RPMI7951 (cell line): ENCODE results near the gene METRNL. TPM values are rescaled to one million over a fixed set of nuclear protein-coding genes. Genes with fewer than 3 reads are reported as not detected.

Source experiments
- DNase-seq: peaks from one replicate; pipeline ENCODE4 v3.0.0-alpha.2; 2012; ENCODE audit warnings: low read depth
- total RNA-seq: library from RNA; depleted of rRNA; stranded (reverse); fragments of >200 nt; shearing (Covaris generic); gene quantifications from 2 replicates; pipeline ENCODE4 v1.2.3, GENCODE V29; 2014

METRNL gene
- total RNA-seq, 1 experiment from 2014 or later, result 31.4 TPM

DNA sequence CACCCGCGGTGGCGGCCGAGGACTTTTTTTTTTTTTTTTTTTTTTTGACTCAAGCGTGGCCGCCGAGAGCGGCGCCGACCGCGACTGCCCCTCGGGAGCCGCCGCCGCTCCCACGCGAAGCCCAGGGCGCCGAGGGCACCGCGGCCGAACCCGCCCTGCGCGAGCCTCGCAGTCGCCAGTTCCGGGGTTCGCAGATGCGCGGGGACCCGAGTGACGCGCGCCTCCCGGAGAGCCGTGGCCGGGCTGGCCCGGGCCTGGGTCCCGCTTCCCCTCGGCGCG is 1.1 kb downstream of the METRNL start:
- DNase-seq, result no peak

- no peak for DNase-seq
These were observed 1.7 kb downstream of the METRNL start for GRCh38 chr17:83080858-83081683.

DNA sequence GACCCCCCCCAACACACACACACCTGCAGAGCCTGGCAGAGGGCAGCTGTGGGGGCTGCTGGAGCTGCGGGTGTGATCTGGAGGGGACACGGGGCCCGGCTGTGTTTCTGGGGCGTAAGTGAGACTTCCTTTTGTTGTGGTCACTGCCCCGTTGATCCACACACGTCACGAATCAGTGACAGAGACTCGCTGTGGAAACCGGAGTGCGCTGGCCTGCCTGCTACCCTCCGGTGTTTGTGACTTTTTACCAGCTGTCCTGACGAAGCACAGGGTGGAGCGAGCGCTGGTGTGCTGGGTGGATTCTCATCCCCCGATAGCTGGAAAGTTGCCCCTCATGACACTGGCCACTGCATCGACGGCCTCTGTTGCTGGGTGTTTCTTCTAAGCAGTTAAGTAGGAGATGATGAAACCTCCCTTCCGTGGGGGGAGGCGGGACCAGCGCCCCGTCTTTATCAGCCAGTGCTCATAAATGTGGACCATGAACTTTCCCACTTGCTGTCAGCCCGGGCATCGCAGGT is 2.3 kb downstream of the METRNL start:
- no peak for DNase-seq

DNA sequence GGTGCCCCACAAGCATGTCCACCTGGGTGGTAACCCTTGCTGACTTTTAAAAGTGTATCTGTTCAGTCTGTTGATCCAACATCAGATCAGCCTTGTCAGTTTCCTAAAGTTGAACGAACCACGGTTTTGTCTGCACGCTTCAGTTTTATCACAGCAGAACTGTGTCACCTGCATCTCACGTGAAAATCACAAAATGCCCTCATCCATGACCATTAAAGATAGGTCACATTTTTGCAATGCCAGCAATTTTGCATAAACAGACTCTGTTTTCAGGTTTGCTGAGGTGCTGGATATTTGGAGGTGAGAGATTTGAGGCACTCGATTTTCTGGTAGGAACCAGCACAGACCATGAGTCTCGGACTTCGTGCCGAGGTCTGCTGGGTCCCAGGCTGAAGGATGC is 3.0 kb downstream of the METRNL start:
- DNase-seq, result no peak

DNA sequence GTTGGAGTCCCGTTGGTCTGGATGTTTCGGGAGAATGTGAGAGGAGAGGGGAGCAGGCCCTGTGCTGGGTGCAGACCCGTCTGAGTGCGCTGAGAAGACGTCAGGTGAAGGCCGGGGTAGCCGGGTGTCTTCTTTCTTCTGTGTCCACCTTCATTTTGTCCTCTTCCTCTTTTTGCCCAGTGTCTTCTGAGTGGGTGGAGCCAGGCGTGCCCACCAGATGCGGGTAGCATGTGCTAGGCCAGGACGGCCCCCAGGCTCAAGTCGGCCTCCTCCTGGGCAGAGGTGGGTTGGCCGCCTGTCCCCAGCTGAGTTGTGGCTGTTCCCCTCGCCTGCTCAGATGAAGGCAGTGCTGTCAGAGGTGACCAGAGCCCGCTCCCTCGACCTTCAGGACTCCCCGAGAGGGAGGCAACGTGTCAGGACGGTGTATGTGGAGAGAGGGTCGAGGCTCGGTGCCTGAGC is 3.5 kb downstream of the METRNL start:
- DNase-seq, result no peak

- DNase-seq, result peak; percentile 98
These were observed 4.2 kb downstream of the METRNL start for GRCh38 chr17:83083368-83084201.

- no peak for DNase-seq
These were observed 4.8 kb downstream of the METRNL start for GRCh38 chr17:83084214-83084613.

- DNase-seq, result no peak
These were observed 5.2 kb downstream of the METRNL start for GRCh38 chr17:83084621-83085056.

DNA sequence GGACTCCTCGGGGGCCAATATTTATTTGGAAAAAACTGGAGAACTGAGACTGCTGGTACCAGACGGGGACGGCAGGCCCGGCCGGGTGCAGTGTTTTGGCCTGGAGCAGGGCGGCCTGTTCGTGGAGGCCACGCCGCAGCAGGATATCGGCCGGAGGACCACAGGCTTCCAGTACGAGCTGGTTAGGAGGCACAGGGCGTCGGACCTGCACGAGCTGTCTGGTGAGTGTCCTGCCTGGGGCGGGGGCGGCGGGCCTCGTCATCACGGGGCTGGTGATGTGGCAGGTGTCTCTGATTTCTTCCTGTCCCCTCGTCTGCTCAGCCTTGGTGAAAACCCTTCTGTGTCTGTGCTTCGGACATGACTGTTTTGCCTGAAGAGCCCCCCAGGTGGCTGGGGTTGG is 5.7 kb downstream of the METRNL start:
- no peak for DNase-seq

- no peak for DNase-seq
These were observed 6.3 kb downstream of the METRNL start for GRCh38 chr17:83085526-83086198.

DNA sequence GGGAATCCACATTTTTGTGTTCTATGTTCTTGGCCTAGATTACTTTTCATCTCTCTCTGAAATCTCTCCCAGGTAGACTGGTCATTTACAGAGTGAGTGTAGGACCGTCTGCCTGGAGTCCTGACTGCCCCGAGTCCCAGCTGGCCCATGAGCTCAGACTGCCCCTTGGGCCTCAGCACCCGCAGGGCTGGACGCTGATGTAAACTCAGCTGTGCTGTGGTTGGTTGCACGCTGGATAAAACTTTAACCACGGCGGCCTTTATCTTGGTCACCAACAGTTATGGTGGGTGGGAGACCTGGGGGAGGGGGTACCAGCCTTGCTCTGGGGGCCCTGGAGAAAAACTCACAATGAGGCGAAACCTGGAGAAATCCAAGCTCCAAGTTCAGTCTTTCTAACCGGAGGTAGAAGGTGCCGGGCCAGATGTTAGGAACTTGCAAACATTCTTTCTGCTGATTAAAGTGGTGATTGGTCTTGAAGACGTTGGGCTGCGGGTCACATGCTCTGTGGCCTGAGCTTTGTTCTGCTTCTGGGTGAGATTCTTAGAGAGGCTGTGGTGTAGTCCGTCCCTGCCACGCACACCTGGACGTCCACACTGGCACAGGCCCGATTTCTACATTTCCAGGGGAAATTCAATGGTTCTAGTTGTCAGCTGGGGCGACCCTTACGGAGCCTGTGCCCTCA is 6.9 kb downstream of the METRNL start:
- DNase-seq, result no peak

- DNase-seq, result no peak
These were observed 7.7 kb downstream of the METRNL start for GRCh38 chr17:83086907-83087787.

- DNase-seq, result no peak
These were observed 8.5 kb downstream of the METRNL start for GRCh38 chr17:83087788-83088360.

GRCh38 chr17:83088451-83088850 is 9.0 kb downstream of the METRNL start:
- no peak for DNase-seq

DNA sequence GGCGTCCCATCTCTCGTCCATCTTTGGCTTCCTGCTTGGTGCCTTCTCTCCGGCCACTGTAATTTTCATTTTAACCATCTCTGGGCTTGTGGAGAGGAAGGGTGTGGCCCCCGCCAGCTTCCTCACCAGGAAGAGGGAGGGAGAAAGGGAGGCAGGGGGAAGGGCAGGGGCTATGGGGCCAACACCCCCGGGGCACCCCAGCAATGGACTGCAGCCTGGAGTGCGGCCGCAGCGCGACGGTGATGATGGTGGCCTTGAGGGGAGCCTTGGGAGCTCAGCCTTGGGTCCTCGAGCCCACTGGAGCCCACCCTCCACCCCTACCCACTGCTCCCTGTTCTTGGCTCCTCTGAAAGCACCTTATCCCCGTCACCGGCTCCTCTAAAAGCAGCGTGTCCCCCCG is 9.5 kb downstream of the METRNL start:
- no peak for DNase-seq

DNA sequence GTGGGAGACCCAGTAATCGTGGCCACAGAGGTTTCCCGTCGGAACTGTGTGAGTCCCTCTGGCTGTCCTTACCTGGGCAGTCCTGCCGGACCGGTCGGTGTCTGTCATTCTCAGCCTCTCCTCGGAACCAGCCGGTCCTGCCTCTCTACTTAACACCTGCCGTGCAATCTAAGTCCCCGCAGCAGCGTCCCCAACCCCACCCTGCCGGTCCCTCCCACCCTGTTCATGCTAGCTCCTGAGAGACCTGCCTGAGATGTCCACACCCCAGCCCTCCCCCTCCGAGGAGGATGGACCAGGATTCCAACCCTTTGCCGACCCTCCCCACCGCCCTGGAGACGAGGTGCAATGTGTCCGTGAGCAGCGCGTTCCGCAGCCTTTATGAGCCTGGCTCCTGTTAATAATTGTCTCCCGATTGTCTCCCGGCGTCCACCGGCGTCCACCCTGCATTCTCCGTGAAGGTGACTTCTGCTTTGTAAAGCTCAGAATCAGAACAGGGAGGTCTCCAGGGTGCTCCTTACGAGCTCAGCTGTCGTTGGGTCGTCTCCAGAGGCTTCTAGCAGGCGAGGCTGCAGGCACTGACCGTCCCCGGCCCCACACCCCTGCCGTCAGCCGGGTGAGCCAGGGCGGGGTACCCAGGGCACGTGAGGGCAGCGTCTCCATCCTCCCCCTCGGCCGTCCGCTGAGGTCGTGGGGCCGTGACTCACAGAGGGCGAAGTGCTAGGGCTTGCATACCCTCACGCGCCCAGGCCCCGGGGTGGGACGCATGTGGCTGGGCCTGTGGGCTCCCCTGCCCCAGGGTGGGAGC is 10.1 kb downstream of the METRNL start:
- DNase-seq, result no peak

DNA sequence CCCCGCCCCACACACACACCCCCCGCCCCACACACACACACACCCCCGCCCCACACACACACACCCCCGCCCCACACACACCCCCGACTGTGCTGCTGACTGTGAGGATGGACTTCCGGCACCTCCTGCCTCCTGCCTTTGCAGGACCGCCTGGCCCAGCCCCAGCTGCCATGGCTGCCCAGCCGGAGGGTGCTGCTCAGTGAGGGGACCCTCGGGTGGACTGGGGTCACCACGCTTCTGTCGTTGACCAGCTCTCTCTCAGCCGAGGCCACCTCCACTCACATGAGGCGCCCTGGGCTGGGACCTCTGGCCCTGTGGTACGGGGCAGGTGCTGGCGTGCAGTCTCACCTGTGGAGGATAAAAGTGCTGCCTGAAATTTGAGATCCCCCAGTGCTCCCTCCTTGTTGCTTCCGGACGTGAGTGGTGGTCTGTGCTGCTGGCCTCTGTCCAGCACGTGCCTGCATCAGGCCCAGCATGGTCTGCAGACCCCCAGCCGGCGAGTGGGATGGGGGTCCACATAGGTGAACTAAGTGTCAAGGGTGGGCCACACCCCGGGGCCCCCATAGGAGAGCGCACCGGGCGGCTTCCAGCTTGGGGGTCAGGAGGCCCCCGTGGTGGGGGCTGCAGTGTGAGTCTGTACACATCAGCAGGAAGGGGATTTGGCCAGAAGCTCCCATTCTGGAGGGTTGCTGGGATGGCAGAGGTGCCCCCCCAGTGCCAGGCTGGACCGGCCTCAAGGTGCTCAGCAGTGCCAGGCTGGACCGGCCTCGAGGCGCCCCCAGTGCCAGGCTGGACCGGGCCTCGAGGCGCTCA is 11.2 kb downstream of the METRNL start:
- no peak for DNase-seq
